ENCODE results near the gene FAM111B.
"Not testable (repeated sequence)": the region's sequence is repeated elsewhere in the genome, so short reads cannot be mapped to it uniquely, and the experiment has no call there.

The FAM111B gene

GRCh38 chr11:59088162-59088561, 18.9 kb upstream of the FAM111B start:
- TF ChIP-seq CTCF (IDR thresholded peaks at IDR 0.05) = no peak
- no peak overlapping the region for H3K4me3 ChIP-seq
- no peak for DNase-seq
- H3K4me1 ChIP-seq = no peaks in the 10 kb centered on the region
- intact Hi-C loops (cut with DNase I; ENCODE audit: low total_unique reads) = no loop called here
- H3K36me3 ChIP-seq = no peaks in the 10 kb centered on the region
- H3K27ac ChIP-seq = no peak overlapping the region
- H3K27me3 ChIP-seq = peaks cover 0 to 8% of the 10 kb centered on the region in 2 donors
- H3K9me3 ChIP-seq = no peaks in the 10 kb centered on the region

- H3K27me3 ChIP-seq; H3K4me1 ChIP-seq; DNase-seq; intact Hi-C loops (cut with DNase I; ENCODE audit: low total_unique reads); H3K9me3 ChIP-seq; H3K36me3 ChIP-seq; H3K27ac ChIP-seq; H3K4me3 ChIP-seq: not testable (repeated sequence)
Observed at GRCh38 chr11:59093576-59093975, 13.5 kb upstream of the FAM111B start.

GRCh38 chr11:59095225-59095624, 11.8 kb upstream of the FAM111B start:
- intact Hi-C loops (cut with DNase I; ENCODE audit: low total_unique reads) = loop anchor here (5.0 kb wide), 1 partner anchor 37 kb away; no protein-coding TSS in a partner anchor
- not testable (repeated sequence) for H3K4me1 ChIP-seq, H3K36me3 ChIP-seq, H3K27me3 ChIP-seq, DNase-seq, H3K9me3 ChIP-seq, H3K27ac ChIP-seq, H3K4me3 ChIP-seq

- not testable (repeated sequence) for H3K27ac ChIP-seq, H3K27me3 ChIP-seq, H3K4me3 ChIP-seq, H3K9me3 ChIP-seq, H3K36me3 ChIP-seq, DNase-seq, H3K4me1 ChIP-seq
- intact Hi-C loops (cut with DNase I; ENCODE audit: low total_unique reads) = loop anchor here (5.0 kb wide), 1 partner anchor 36 kb away; no protein-coding TSS in a partner anchor
Observed at GRCh38 chr11:59095972-59096575, 11.0 kb upstream of the FAM111B start.

GRCh38 chr11:59097113-59097708, 9.8 kb upstream of the FAM111B start:
- H3K9me3 ChIP-seq = no peaks in the 10 kb centered on the region
- no peak overlapping the region for H3K4me3 ChIP-seq
- H3K4me1 ChIP-seq = peaks cover 0 to 8% (median 3%) of the 10 kb centered on the region in 4 donors
- DNase-seq = peak; percentile 61 to 66
- peak; percentile 43 to 52 for TF ChIP-seq CTCF (IDR thresholded peaks at IDR 0.05)
- H3K27me3 ChIP-seq = peaks cover 0 to 13% of the 10 kb centered on the region in 2 donors
- H3K27ac ChIP-seq = no peak overlapping the region
- H3K36me3 ChIP-seq = no peaks in the 10 kb centered on the region
- intact Hi-C loops (cut with DNase I; ENCODE audit: low total_unique reads) = loop anchor here (5.0 kb wide), 1 partner anchor 35 kb away; no protein-coding TSS in a partner anchor

GRCh38 chr11:59097938-59098337, 9.1 kb upstream of the FAM111B start:
- DNase-seq, H3K4me3 ChIP-seq, H3K9me3 ChIP-seq, H3K27ac ChIP-seq, H3K36me3 ChIP-seq: not testable (repeated sequence)
- intact Hi-C loops (cut with DNase I; ENCODE audit: low total_unique reads) = loop anchor here (5.0 kb wide), 1 partner anchor 34 kb away; no protein-coding TSS in a partner anchor
- Histone ChIP-seq H3K27me3 (peaks cover 0 to 13% of the 10 kb centered on the region in 2 donors), H3K4me1 (peaks cover 0 to 11% (median 5%) of the 10 kb centered on the region in 4 donors)

GRCh38 chr11:59102259-59102765, 4.7 kb upstream of the FAM111B start:
- Histone ChIP-seq H3K9me3 (no peaks in the 10 kb centered on the region), H3K36me3 (no peaks in the 10 kb centered on the region), H3K27ac (no peak overlapping the region), H3K4me3 (peak overlapping the region; percentile 14 to 28), H3K4me1 (peaks cover 0 to 21% (median 13%) of the 10 kb centered on the region in 4 donors), H3K27me3 (peaks cover 0 to 16% of the 10 kb centered on the region in 2 donors)
- intact Hi-C loops (cut with DNase I; ENCODE audit: low total_unique reads) = no loop called here
- TF ChIP-seq CTCF (IDR thresholded peaks at IDR 0.05) = peak in 1 of 2 experiments; percentile 15
- DNase-seq = peak; percentile 36 to 68

GRCh38 chr11:59107721-59108120, 684 bp downstream of the FAM111B start:
- H3K27me3 ChIP-seq; H3K36me3 ChIP-seq; DNase-seq; H3K4me3 ChIP-seq; intact Hi-C loops (cut with DNase I; ENCODE audit: low total_unique reads); H3K27ac ChIP-seq; H3K9me3 ChIP-seq: not testable (repeated sequence)
- H3K4me1 ChIP-seq = peaks cover 0 to 16% (median 10%) of the 10 kb centered on the region in 4 donors
